HEK293T (cell line): Measurements from ENCODE around the gene CRY2.

Experiments used
- CTCF ChIA-PET: fragments of 350-600 bp; formaldehyde crosslinking; extraction: SDS; loops from one replicate; lab custom pipeline; 2021; ENCODE audit warnings: antibody characterized with exemption, inconsistent platforms; lab: Yijun Ruan, JAX
- POLR2A ChIA-PET: fragments of 350-600 bp; formaldehyde crosslinking; extraction: SDS; loops from one replicate; lab custom pipeline; 2020; ENCODE audit warnings: antibody characterized with exemption, inconsistent platforms; lab: Yijun Ruan, JAX
- DNase-seq: peaks from one replicate; pipeline ENCODE4 v3.0.0; 2012; ENCODE audit warnings: mixed read lengths; ENCODE audit errors: extremely low spot score
- ARNT ChIP-seq: fragments of 450-650 bp; IDR thresholded peaks from 2 replicates; pipeline ENCODE4 v1.6.1; 2017; ENCODE audit warnings: mild to moderate bottlenecking
- BHLHE40 ChIP-seq: fragments of 450-650 bp; IDR thresholded peaks from 2 replicates; pipeline ENCODE4 v1.6.1; 2016; ENCODE audit warnings: mild to moderate bottlenecking, moderate library complexity, borderline replicate concordance
- CTBP1 ChIP-seq: fragments of 450-650 bp; IDR thresholded peaks from 2 replicates; pipeline ENCODE4 v1.6.1; 2016; ENCODE audit warnings: borderline replicate concordance
- ELF4 ChIP-seq: fragments of 450-650 bp; IDR thresholded peaks from 2 replicates; pipeline ENCODE4 v1.6.1; 2017; ENCODE audit warnings: antibody characterized with exemption
- FOXA1 ChIP-seq: fragments of 450-650 bp; IDR thresholded peaks from 2 replicates; pipeline ENCODE4 v1.6.1; 2016; ENCODE audit warnings: mild to moderate bottlenecking
- FOXK2 ChIP-seq: fragments of 450-650 bp; IDR thresholded peaks from 2 replicates; pipeline ENCODE4 v1.6.1; 2016; ENCODE audit warnings: mild to moderate bottlenecking
- FOXM1 ChIP-seq: fragments of 450-650 bp; IDR thresholded peaks from 2 replicates; pipeline ENCODE4 v1.6.1; 2017; ENCODE audit warnings: mild to moderate bottlenecking, borderline replicate concordance
- HDGF ChIP-seq: fragments of 450-650 bp; IDR thresholded peaks from 2 replicates; pipeline ENCODE4 v1.6.1; 2017; ENCODE audit warnings: antibody characterized with exemption, borderline replicate concordance
- L3MBTL2 ChIP-seq: fragments of 450-650 bp; conservative IDR thresholded peaks from 2 replicates; pipeline ENCODE4 v1.6.1; 2016; ENCODE audit warnings: mild to moderate bottlenecking
- LEF1 ChIP-seq: fragments of 450-650 bp; IDR thresholded peaks from 2 replicates; pipeline ENCODE4 v1.6.1; 2017; ENCODE audit warnings: mild to moderate bottlenecking, borderline replicate concordance
- NFRKB ChIP-seq: fragments of 450-650 bp; IDR thresholded peaks from 2 replicates; pipeline ENCODE4 v1.6.1; 2016; ENCODE audit warnings: mild to moderate bottlenecking, moderate library complexity
- PKNOX1 ChIP-seq: fragments of 450-650 bp; IDR thresholded peaks from 2 replicates; pipeline ENCODE4 v1.6.1; 2016
- SP1 ChIP-seq: fragments of 450-650 bp; IDR thresholded peaks from 2 replicates; pipeline ENCODE4 v1.6.1; 2017
- SUZ12 ChIP-seq: fragments of 450-650 bp; IDR thresholded peaks from 2 replicates; pipeline ENCODE4 v1.6.1; 2016; ENCODE audit warnings: mild to moderate bottlenecking
- TARDBP ChIP-seq: fragments of 450-650 bp; IDR thresholded peaks from 2 replicates; pipeline ENCODE4 v1.6.1; 2016
- ZNF384 ChIP-seq: fragments of 450-650 bp; IDR thresholded peaks from 2 replicates; pipeline ENCODE4 v1.6.1; 2016

Gene CRY2

GRCh38 chr11:45889555-45889954 lies 42.3 kb downstream of the CRY2 start:
- TF ChIP-seq L3MBTL2 = no peak
- TF ChIP-seq LEF1 = no peak
- TF ChIP-seq SUZ12 = no peak
- no peak for TF ChIP-seq ELF4
- TF ChIP-seq PKNOX1 = no peak
- TF ChIP-seq NFRKB = no peak
- TF ChIP-seq SP1 = no peak
- TF ChIP-seq HDGF = no peak
- no peak for TF ChIP-seq ARNT
- no peak for TF ChIP-seq FOXM1
- CTCF ChIA-PET = no interaction called here
- DNase-seq = no peak
- POLR2A ChIA-PET = no interaction called here

- ChIA-PET POLR2A (no interaction called here), CTCF (no interaction called here)
- TF ChIP-seq ZNF384 (no peak), FOXM1 (no peak), TARDBP (no peak), CTBP1 (no peak), FOXA1 (no peak), BHLHE40 (no peak), NFRKB (no peak), ARNT (no peak), ELF4 (no peak), LEF1 (no peak), HDGF (no peak), FOXK2 (no peak), L3MBTL2 (no peak), SUZ12 (no peak), PKNOX1 (no peak), SP1 (no peak)
- DNase-seq = no peak
Measured at GRCh38 chr11:45889966-45890365, 42.7 kb downstream of the CRY2 start.

GRCh38 chr11:45890886-45891550 lies 43.7 kb downstream of the CRY2 start:
- ChIA-PET POLR2A (no interaction called here), CTCF (no interaction called here)
- no peak for DNase-seq
- TF ChIP-seq ELF4 (no peak), FOXK2 (no peak), NFRKB (no peak), ARNT (no peak), L3MBTL2 (no peak), SUZ12 (no peak), PKNOX1 (no peak), CTBP1 (no peak), TARDBP (no peak), FOXM1 (no peak), FOXA1 (no peak), HDGF (no peak), LEF1 (no peak), SP1 (no peak), ZNF384 (no peak), BHLHE40 (no peak)

- no peak for DNase-seq
- no peak for TF ChIP-seq CTBP1
- TF ChIP-seq BHLHE40 = no peak
- no peak for TF ChIP-seq ARNT
- TF ChIP-seq ZNF384 = no peak
- no peak for TF ChIP-seq NFRKB
- TF ChIP-seq PKNOX1 = no peak
- no peak for TF ChIP-seq FOXA1
- TF ChIP-seq L3MBTL2 = no peak
- TF ChIP-seq TARDBP = no peak
- TF ChIP-seq FOXK2 = no peak
- no peak for TF ChIP-seq SUZ12
- no peak for TF ChIP-seq HDGF
- TF ChIP-seq SP1 = no peak
- TF ChIP-seq LEF1 = no peak
- TF ChIP-seq ELF4 = no peak
- no peak for TF ChIP-seq FOXM1
- ChIA-PET CTCF (interaction anchor here (1.7 kb wide), 1 partner anchor 20 kb away, joined by 6 read pairs; no protein-coding TSS in a partner anchor), POLR2A (interaction anchor here (1.6 kb wide), 1 partner anchor 25 kb away, joined by 4 read pairs; no protein-coding TSS in a partner anchor)
Measured at GRCh38 chr11:45892856-45893255, 45.6 kb downstream of the CRY2 start.

- POLR2A ChIA-PET = no interaction called here
- TF ChIP-seq CTBP1 = no peak
- no peak for TF ChIP-seq PKNOX1
- no peak for TF ChIP-seq LEF1
- no peak for TF ChIP-seq FOXM1
- TF ChIP-seq ZNF384 = no peak
- TF ChIP-seq FOXA1 = no peak
- no peak for TF ChIP-seq FOXK2
- TF ChIP-seq BHLHE40 = no peak
- DNase-seq = no peak
- CTCF ChIA-PET = no interaction called here
Measured at GRCh38 chr11:45894555-45895247, 47.4 kb downstream of the CRY2 start.
